Brain pericyte (primary cell): ENCODE measurements around the gene ZNF138.

Source experiments
- DNase-seq: peaks from one replicate; pipeline ENCODE4 v3.0.0-alpha.2; 2012; ENCODE audit warnings: low read depth, low spot score

ZNF138 gene

DNA sequence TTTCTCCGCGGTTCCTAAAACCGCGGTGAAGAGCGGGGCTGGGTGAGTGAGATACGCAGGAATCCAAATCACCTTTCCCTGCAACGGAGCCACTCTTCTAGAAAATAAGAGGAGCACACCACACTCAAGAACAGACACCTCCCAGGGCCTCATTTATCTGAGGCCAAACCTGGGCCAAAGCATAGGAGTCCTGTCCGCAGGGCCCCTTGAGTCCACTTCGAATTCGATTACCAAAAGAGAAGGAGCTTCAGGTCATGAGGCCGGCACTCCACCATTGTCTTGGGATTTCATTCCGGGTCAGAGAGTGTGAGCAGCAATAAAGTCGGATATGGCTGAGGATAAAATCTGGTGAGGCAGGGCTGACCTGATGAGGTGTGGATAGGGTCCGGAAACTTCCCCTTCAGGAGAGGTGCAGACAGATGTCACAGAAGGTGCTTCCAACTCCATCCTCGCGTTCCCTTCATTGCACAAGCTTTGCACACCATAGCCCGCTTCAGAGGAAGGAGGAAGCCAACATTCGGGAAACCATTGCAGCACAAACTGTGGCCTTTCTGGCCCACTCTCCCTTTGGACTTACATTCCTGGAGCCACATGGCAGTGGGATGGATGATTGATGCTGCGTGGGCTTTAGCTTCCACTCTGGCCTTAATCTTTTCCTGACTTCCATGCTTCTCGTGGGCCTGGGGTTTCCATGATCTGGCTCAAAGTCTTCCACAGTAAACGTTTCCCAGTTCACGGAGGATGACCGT is 81.6 kb downstream of the ZNF138 start:
- DNase-seq: no peak

DNA sequence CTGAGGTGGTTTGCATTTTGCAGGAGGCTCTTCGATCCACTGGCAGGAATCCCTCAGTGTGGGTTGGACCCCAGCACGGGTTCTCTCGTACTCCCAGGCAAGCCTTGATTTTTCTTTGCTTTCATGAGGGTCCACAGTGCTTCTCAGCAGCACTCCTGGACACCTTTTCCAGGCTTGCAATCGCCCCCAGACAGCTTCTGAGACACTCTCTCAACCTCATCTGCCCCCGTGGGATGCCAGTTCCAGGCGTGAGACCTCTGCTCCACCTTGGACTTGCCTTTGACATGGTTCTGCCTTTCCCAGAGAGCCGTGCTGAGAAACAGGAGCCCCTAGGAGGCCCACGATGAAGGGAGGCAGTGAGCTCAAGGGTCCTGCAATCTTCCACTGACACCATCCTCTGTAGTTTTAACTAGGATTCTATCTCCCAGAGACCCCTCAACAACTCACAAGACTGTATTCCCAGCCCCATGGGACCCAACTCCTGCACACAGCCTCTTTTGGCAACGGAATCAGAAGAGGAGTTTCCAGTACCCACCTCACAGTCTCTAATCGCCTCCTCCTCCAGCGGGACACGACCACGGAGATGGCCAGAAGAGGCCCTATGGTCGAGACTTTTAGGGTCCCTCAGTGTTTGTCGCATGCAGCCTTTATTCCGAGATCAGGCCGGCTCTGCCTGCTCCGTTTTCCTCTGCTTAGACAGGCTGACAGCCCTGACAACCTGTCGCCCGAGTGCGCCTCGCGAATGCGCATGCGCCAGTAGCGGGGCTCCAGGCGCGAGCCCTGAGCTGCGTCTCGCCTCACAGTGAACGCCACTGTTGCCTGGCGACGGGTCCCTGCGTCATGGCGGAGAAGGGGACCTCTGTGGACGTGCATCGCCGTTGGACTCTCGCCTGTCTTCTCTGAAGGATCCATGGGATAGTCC is 82.8 kb downstream of the ZNF138 start:
- DNase-seq: no peak

DNA sequence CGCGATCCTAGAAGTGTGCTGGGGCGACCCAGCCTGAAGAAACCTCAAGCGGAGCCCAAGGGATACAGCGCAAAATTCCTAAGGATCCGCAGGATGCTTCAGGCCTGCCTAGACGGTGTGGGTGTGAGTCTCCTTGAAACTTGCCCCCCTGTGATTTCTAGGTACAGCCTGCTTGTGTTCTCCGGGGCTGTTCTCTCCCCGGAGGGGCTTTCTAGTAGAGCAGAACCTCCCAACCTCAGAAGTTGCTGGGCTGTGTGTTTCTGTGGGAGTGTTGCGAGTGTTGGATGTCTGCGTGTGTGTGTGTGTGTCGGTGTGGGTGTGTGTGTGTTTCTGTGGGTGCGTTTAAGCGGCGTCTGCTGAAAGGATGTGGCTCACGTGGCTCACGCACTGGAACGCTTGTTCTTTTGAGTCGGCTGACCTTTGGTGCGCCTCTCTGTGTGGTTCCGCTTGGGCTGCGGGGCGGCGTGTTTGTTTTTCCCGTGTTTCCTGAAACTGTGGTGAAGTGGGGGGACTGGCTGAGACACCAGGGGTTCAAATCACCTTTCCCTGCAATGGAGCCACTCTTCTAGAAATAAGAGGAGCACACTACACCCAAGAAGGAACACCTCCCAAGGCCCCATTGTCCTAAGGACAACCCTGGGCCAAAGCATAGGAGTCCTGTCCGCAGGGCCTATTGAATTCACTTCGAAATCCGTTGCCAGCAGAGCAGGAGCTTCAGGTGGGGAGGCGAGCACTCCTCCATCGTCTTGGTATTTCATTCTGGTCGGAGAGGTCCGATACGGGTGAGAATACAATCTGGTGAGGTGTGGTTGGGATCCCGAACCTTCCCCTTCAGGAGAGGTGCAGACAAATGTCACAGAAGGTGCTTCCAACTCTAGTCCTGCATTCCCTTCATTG is 83.7 kb downstream of the ZNF138 start:
- DNase-seq: no peak

DNA sequence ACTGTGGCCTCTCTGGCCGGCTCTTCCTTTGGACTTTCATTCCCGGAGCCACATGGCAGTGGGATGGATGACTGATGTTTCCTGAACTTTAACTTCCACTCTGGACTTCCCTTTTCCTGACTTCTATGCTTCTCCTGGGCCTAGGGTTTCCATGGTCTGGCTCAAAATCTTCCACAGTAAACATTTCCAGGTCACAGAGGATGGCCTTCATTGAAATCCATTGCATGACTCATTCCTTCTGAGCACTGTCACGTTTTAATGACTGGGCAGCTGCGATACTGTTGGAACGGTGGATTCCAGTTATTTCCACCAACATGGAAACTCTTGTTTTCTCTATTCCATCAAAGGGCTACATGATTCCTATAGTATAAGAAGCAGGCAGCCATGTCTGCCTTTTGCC is 84.5 kb downstream of the ZNF138 start:
- no peak for DNase-seq

DNA sequence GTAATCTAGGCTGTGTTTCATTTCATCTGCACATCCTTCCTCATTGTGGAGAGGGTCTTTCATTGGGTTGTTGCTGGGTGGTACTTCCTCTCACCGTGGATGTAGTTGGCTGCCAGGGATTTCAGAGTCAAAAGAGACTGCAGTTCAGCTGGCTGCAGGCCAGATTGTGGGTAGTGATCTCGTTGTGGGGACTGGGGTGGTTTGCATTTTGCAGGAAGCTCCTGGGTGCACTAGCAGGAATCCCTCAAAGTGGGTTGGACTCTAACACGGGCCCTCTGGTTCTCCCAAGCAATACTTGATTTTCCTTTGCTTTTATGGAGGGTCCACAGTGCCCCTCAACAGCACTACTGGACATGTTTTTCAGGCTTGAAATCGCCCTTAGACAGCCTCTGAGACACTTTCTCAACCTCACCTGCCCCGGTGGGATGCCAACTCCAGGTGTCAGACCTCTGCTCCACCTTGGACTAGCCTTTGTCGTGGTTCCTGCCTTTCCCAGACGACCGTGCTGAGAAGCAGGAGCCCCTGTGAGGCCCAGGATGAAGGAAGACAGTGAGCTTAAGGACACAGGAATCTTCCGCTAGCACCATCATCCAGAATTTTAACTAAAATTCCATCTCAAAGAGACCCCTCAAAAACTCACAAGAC is 85.0 kb downstream of the ZNF138 start:
- DNase-seq: no peak

DNA sequence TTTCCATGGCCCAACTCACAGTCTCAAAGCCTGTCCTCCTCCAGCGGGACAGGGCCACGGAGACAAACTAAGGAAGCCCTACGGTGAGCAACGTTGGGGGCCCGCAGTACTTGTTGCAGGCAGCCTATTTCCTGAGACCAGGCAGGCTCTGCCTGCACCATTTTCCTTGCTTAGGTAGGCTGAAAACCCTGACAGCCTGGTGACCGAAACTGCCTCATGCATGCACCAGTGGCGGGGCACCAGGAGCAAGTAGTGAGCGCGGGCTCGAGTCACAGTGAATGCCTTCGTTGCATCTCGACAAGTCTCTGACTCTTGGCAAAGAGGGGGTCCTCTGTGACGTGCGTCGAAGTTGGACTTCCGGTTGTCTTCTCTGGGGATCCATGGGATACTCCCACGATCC is 85.6 kb downstream of the ZNF138 start:
- DNase-seq: no peak

DNA sequence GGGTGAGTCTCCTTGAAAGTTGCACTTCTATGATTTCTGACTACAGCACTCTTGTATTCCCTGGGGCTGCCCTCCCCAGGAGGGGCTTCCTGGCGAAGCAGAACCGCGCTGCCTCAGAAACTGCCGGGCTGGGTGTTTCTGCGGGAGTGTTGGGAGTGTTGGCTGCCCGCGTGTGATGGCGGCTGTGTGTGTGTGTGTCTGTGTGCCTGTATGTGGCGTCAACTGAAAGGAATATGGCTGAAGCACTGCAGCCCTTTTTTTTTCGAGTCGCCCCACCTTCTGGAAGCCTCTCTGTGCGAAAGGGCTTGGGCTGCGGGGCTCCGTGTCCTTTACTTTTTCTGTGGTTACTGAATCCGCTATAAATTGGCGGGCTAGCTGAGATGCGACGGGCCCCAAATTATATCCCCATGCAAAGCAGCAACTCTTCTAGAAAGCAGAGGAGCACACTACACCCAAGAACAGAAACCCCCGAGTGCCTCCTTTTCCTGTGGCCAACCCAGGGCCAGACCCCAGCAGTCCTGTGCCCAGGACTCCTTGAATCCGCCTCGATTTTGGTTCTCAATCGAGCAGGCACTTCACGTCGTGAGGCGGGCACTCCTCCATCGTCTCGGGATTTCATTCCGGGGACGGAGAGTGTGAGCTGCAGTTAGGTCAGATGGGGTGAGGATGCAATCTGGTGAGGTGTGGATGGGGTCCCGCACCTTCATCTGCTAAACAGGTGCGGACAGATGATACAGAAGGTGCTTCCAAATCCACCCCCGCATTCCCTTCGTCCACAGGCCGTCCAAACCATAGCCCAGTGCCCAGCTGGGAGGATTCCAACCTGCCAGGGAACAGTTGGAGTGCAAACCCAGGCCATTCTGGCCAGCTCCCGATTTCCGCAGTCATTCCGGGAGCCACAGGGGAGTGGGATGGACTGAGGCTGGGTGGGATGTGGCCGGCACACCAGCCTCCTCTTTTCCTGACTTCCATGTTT is 86.4 kb downstream of the ZNF138 start:
- DNase-seq: no peak

DNA sequence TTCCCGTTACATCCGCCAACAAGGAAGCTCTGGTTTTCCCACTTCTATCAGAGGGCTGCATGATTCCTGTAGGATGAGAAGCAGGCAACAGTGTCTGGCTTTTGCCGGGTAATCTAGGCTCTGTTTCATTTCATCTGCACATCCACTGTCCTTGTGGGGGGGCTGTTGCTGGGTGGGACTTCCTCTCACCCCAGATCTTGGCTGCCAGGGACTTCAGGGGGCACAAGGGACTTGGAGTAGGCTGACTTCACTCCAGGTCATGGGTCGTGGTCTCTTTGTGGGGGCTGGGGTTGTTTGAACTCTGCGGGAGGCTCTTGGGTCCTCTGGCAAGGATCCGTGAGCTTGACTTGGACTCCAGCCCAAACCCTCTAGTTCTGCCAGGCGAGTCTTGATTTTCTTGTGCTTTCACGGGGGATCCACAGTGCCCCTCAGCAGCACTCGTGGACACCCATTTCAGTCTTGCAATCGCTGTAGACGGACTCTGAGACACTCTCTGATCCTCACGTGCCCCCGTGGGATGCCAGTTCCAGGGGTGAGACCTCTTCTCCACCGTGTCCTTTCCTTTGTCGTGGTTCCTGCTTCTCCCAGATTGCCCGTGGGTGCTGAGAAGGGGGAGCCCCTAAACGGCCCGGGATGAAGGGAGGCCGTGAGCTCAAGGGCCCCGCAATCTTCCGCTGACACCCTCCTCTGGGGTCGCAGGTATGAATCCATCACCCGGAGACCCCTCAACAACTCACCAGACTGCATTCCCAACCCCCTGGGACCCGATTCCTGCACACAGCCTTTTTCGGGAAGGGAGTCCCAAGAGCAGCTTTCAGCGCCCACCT is 87.4 kb downstream of the ZNF138 start:
- DNase-seq: no peak

DNA sequence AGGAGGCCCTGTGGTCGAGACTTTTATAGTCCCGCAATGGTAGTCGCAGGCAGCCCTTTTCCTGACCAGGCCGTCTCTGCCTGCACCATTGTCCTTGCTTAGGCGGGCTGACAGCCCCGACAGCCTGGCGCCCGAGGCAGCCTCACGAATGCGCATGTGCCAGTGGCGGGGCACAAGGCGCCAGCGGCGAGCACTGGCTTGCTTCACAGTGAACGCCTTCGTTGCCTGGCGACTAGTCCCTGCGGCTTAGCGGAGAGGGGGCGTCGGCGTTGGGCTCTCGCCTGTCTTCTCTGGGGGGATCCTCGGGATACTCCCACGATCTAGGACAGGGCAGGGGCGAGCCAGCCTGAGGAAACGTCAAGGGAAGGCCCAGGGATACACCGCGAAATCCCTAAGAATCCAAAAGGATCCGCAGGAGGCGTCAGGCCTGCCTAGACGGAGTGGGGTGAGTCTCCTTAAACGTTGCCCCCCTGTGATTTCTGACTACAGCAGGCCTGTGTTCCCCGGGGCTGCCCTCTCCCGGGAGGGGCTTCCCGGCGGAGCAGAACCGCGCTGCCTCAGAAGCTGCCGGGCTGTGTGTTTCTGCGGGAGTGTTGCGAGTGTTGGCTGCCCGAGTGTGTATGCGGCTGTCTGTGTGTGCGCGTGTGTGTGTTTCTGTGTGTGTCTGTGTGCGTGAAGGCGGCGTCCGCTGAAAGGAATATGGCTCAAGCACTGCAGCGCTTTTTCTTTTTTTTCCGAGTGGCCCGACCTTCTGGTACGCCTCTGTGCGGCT is 88.3 kb downstream of the ZNF138 start:
- no peak for DNase-seq
